CD4-positive, alpha-beta T cell treated with Interleukin-1 beta for 1 hour (primary cell): ENCODE measurements around the gene ZNF385D.
"Not testable (repeated sequence)": the region's sequence is repeated elsewhere in the genome, so short reads cannot be mapped to it uniquely, and the experiment has no call there.

Experiments used
- DNase-seq, 2 donors: peaks; one replicate each; pipeline ENCODE4 v3.0.0-alpha.2; 2020 to 2022

ZNF385D gene

GRCh38 chr3:21434310-21434709 lies 316.7 kb downstream of the ZNF385D start:
- DNase-seq, result no peak

GRCh38 chr3:21433751-21434150 lies 317.3 kb downstream of the ZNF385D start:
- DNase-seq, result no peak

GRCh38 chr3:21426920-21427319 lies 324.1 kb downstream of the ZNF385D start:
- DNase-seq, result no peak

GRCh38 chr3:21425715-21426114 lies 325.3 kb downstream of the ZNF385D start:
- DNase-seq, result no peak

- no peak for DNase-seq
Measured at GRCh38 chr3:21421096-21421495, 329.9 kb downstream of the ZNF385D start.

GRCh38 chr3:21417991-21418390 lies 333.0 kb downstream of the ZNF385D start:
- no peak for DNase-seq

- DNase-seq, result no peak
Measured at GRCh38 chr3:21414506-21414905, 336.5 kb downstream of the ZNF385D start.

- DNase-seq, result no peak
Measured at GRCh38 chr3:21411058-21411457, 340.0 kb downstream of the ZNF385D start.

- DNase-seq, result no peak
Measured at GRCh38 chr3:21409401-21409800, 341.6 kb downstream of the ZNF385D start.

- DNase-seq, result no peak
Measured at GRCh38 chr3:21407743-21408142, 343.3 kb downstream of the ZNF385D start.

- DNase-seq, result no peak
Measured at GRCh38 chr3:21405671-21406667, 345.0 kb downstream of the ZNF385D start.

GRCh38 chr3:21398461-21398860 lies 352.5 kb downstream of the ZNF385D start:
- no peak for DNase-seq

GRCh38 chr3:21393683-21394311 lies 357.2 kb downstream of the ZNF385D start:
- DNase-seq, result no peak

GRCh38 chr3:21392526-21392925 lies 358.5 kb downstream of the ZNF385D start:
- DNase-seq, result no peak

- DNase-seq, result no peak
Measured at GRCh38 chr3:21390856-21391255, 360.2 kb downstream of the ZNF385D start.

GRCh38 chr3:21390136-21390535 lies 360.9 kb downstream of the ZNF385D start:
- DNase-seq, result no peak

- not testable (repeated sequence) for DNase-seq
Measured at GRCh38 chr3:21387142-21387826, 363.7 kb downstream of the ZNF385D start.

GRCh38 chr3:21378036-21378435 lies 373.0 kb downstream of the ZNF385D start:
- DNase-seq, result not testable (repeated sequence)

GRCh38 chr3:21377071-21377769 lies 373.8 kb downstream of the ZNF385D start:
- DNase-seq, result no peak

GRCh38 chr3:21372316-21372715 lies 378.7 kb downstream of the ZNF385D start:
- no peak for DNase-seq
